ENCODE measurements around the gene DHX8.
"Not testable (repeated sequence)": the region's sequence is repeated elsewhere in the genome, so short reads cannot be mapped to it uniquely, and the experiment has no call there.

DHX8 gene

GRCh38 chr17:43462569-43462968 is 21.2 kb upstream of the DHX8 start:
- DNase-seq: not testable (repeated sequence)

- DNase-seq: no peak
Observed at GRCh38 chr17:43463241-43463640, 20.5 kb upstream of the DHX8 start.

- no peak for DNase-seq
Observed at GRCh38 chr17:43464046-43464445, 19.7 kb upstream of the DHX8 start.

GRCh38 chr17:43465049-43465448 is 18.7 kb upstream of the DHX8 start:
- no peak for DNase-seq

GRCh38 chr17:43467981-43468581 is 15.7 kb upstream of the DHX8 start:
- no peak for DNase-seq

- no peak for DNase-seq
Observed at GRCh38 chr17:43468691-43469139, 15.1 kb upstream of the DHX8 start.

- DNase-seq: no peak
Observed at GRCh38 chr17:43469145-43469544, 14.6 kb upstream of the DHX8 start.

- DNase-seq: no peak
Observed at GRCh38 chr17:43471585-43472160, 12.1 kb upstream of the DHX8 start.

GRCh38 chr17:43475494-43476089 is 8.2 kb upstream of the DHX8 start:
- no peak for DNase-seq

GRCh38 chr17:43476306-43476705 is 7.5 kb upstream of the DHX8 start:
- not testable (repeated sequence) for DNase-seq

- DNase-seq: no peak
Observed at GRCh38 chr17:43477832-43478634, 5.7 kb upstream of the DHX8 start.

GRCh38 chr17:43479948-43480347 is 3.8 kb upstream of the DHX8 start:
- DNase-seq: no peak

- DNase-seq: no peak
Observed at GRCh38 chr17:43482103-43483012, 1.4 kb upstream of the DHX8 start.

GRCh38 chr17:43490621-43491020 is 6.8 kb downstream of the DHX8 start:
- no peak for DNase-seq

GRCh38 chr17:43509440-43509839 is 25.7 kb downstream of the DHX8 start:
- DNase-seq: not testable (repeated sequence)

- DNase-seq: not testable (repeated sequence)
Observed at GRCh38 chr17:43511199-43511598, 27.4 kb downstream of the DHX8 start.

GRCh38 chr17:43515656-43516055 is 31.9 kb downstream of the DHX8 start:
- DNase-seq: no peak

GRCh38 chr17:43517161-43517560 is 33.4 kb downstream of the DHX8 start:
- DNase-seq: no peak

- DNase-seq: no peak
Observed at GRCh38 chr17:43517615-43518386, 34.0 kb downstream of the DHX8 start.

GRCh38 chr17:43521389-43521788 is 37.6 kb downstream of the DHX8 start:
- no peak for DNase-seq

- no peak for DNase-seq
Observed at GRCh38 chr17:43524945-43525575, 41.3 kb downstream of the DHX8 start.
